ENCODE data around the gene CHKA. TPM values are rescaled to one million over a fixed set of nuclear protein-coding genes. Genes with fewer than 3 reads are reported as not detected.

CHKA gene
- total RNA-seq, 1 donor, result 10.8 TPM

- H3K4me3 ChIP-seq (ENCODE audit: low read depth, low read length), result no peak overlapping the region
- TF ChIP-seq, protein P1, sequence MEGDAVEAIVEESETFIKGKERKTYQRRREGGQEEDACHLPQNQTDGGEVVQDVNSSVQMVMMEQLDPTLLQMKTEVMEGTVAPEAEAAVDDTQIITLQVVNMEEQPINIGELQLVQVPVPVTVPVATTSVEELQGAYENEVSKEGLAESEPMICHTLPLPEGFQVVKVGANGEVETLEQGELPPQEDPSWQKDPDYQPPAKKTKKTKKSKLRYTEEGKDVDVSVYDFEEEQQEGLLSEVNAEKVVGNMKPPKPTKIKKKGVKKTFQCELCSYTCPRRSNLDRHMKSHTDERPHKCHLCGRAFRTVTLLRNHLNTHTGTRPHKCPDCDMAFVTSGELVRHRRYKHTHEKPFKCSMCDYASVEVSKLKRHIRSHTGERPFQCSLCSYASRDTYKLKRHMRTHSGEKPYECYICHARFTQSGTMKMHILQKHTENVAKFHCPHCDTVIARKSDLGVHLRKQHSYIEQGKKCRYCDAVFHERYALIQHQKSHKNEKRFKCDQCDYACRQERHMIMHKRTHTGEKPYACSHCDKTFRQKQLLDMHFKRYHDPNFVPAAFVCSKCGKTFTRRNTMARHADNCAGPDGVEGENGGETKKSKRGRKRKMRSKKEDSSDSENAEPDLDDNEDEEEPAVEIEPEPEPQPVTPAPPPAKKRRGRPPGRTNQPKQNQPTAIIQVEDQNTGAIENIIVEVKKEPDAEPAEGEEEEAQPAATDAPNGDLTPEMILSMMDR (IDR thresholded peaks at IDR 0.05; ENCODE audit: insufficient read depth, low read depth, low read length), result no peak
- DNase-seq (ENCODE audit: low read depth), result no peak
These were observed 78.8 kb downstream of the CHKA start for GRCh38 chr11:68042219-68043028.

DNA sequence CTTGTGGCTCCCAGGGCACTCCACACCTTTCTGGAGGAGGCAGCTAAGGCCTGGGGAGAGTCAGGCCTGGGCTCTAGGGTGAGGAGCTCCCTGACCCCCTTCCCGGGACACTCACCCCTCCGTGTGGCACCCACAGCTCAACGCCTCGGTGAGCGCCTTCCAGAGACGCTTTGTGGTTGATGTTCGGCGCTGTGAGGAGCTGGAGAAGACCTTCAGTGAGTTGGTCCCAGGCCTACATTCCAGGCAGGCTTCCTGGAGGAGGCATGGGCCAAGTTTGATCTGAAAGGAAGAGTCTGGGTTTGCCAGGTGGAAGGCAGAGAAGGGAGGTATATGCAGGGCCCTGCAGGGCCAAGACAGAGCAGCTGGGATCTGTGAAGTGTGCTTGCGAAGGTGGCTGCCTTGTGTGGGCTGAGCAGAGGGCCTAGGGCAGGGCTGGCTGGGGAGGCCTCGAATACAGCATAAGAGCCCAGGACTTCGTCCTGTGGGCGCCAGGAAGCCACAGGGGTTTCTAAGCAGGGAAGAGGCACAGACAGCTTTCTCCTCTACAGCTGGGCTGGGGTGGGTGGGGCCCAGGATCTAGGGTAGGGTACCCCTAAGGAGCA is 79.5 kb downstream of the CHKA start:
- TF ChIP-seq, protein P1 (IDR thresholded peaks at IDR 0.05; ENCODE audit: insufficient read depth, low read depth, low read length), result no peak
- DNase-seq (ENCODE audit: low read depth), result no peak
- no peak overlapping the region for H3K4me3 ChIP-seq (ENCODE audit: low read depth, low read length)

GRCh38 chr11:68040957-68041591 is 80.1 kb downstream of the CHKA start:
- TF ChIP-seq, protein P1 (IDR thresholded peaks at IDR 0.05; ENCODE audit: insufficient read depth, low read depth, low read length), result no peak
- DNase-seq (ENCODE audit: low read depth), result no peak
- H3K4me3 ChIP-seq (ENCODE audit: low read depth, low read length), result peak overlapping the region; percentile 85

GRCh38 chr11:68040101-68040956 is 80.9 kb downstream of the CHKA start:
- TF ChIP-seq, protein P1 (IDR thresholded peaks at IDR 0.05; ENCODE audit: insufficient read depth, low read depth, low read length), result no peak
- peak; percentile 94 for DNase-seq (ENCODE audit: low read depth)
- peak overlapping the region; percentile 85 for H3K4me3 ChIP-seq (ENCODE audit: low read depth, low read length)

GRCh38 chr11:68039526-68040086 is 81.6 kb downstream of the CHKA start:
- DNase-seq (ENCODE audit: low read depth), result no peak
- peak overlapping the region; percentile 85 for H3K4me3 ChIP-seq (ENCODE audit: low read depth, low read length)
- TF ChIP-seq, protein P1 (IDR thresholded peaks at IDR 0.05; ENCODE audit: insufficient read depth, low read depth, low read length), result no peak
